H1 (cell line): ENCODE measurements around the gene MPPED2. TPM values are rescaled to one million over a fixed set of nuclear protein-coding genes. Genes with fewer than 3 reads are reported as not detected.

Experiments
- CTCF ChIA-PET: fragments of 300-600 bp; sonication (Branson Sonifier 250); formaldehyde crosslinking; loops from one replicate; lab custom pipeline; 2021; ENCODE audit not compliant: partially characterized antibody; lab: Charles Lee
- POLR2A ChIA-PET: fragments of 300-600 bp; sonication (Branson Sonifier 250); formaldehyde crosslinking; loops from one replicate; lab custom pipeline; 2021; ENCODE audit warnings: inconsistent platforms; ENCODE audit not compliant: partially characterized antibody; lab: Charles Lee
- DNase-seq, 2 experiments: peaks; one replicate each; pipeline versions ENCODE4 v3.0.0 to v3.0.0-alpha.2; 2010 to 2022; ENCODE audit warnings: low spot score in 2 of 2, low read depth in 1 of 2, mixed read lengths in 1 of 2
- FAIRE-seq: peaks from 2 replicates; lab custom pipeline; 2011; peaks lifted over from hg19 to GRCh38; lab: Jason Lieb, UNC
- H2AFZ ChIP-seq: 2 replicates; pipeline ENCODE4 v1.8.1; 2012; ENCODE audit warnings: low read length, inconsistent platforms
- H2AK5ac ChIP-seq: 2 replicates; pipeline ENCODE4 v1.6.1; 2013; ENCODE audit warnings: low read depth, low read length
- H2BK120ac ChIP-seq: replicated peaks from 2 replicates; pipeline ENCODE3; 2013; ENCODE audit warnings: low read depth, low read length, inconsistent platforms
- H2BK12ac ChIP-seq: 2 replicates; pipeline ENCODE4 v1.6.1; 2013; ENCODE audit warnings: low read depth, low read length
- H2BK15ac ChIP-seq: 2 replicates; pipeline ENCODE4 v1.6.1; 2013; ENCODE audit warnings: low read length
- H2BK20ac ChIP-seq: 2 replicates; pipeline ENCODE4 v1.6.1; 2013; ENCODE audit warnings: low read length
- H2BK5ac ChIP-seq: 2 replicates; pipeline ENCODE4 v1.6.1; 2013; ENCODE audit warnings: low read depth, low read length
- H3K14ac ChIP-seq: 2 replicates; pipeline ENCODE4 v1.6.1; 2013; ENCODE audit warnings: inconsistent platforms; ENCODE audit not compliant: insufficient read length
- H3K18ac ChIP-seq: 2 replicates; pipeline ENCODE4 v1.6.1; 2013; ENCODE audit warnings: low read length; ENCODE audit errors: extremely low read depth
- H3K23ac ChIP-seq: 2 replicates; pipeline ENCODE4 v1.6.1; 2013; ENCODE audit warnings: inconsistent platforms; ENCODE audit not compliant: insufficient read length
- H3K23me2 ChIP-seq: 2 replicates; pipeline ENCODE4 v1.6.1; 2013; ENCODE audit warnings: low read depth, low read length
- H3K27ac ChIP-seq: 2 replicates; pipeline ENCODE4 v1.6.1; 2011; ENCODE audit warnings: low read depth, low read length, inconsistent platforms
- H3K27me3 ChIP-seq, 4 experiments: replicated peaks in 1 of 4; 1 replicate in 1 of 4; 2 replicates in 3 of 4; pipeline versions ENCODE4 v1.6.1 to v1.8.1; 2011 to 2013; ENCODE audit warnings: low read length in 3 of 4, mild to moderate bottlenecking in 3 of 4, inconsistent platforms in 2 of 4, mixed read lengths in 2 of 4, moderate library complexity in 1 of 4; ENCODE audit not compliant: control insufficient read depth in 3 of 4, insufficient read depth in 3 of 4; ENCODE audit errors: extremely low read depth in 1 of 4
- H3K36me3 ChIP-seq, 4 experiments: 2 replicates each; pipeline versions ENCODE4 v1.6.1 to v1.8.1; 2011 to 2013; ENCODE audit warnings: mild to moderate bottlenecking in 4 of 4, low read length in 3 of 4, moderate library complexity in 2 of 4, control low read depth in 1 of 4, inconsistent platforms in 1 of 4; ENCODE audit not compliant: insufficient read depth in 4 of 4, control insufficient read depth in 2 of 4
- H3K4ac ChIP-seq: replicated peaks from 2 replicates; pipeline ENCODE3; 2013; ENCODE audit warnings: low read length, low read depth, mixed read lengths, inconsistent platforms; ENCODE audit not compliant: insufficient read length
- H3K4me1 ChIP-seq, 4 experiments: replicated peaks in 1 of 4; 1 replicate in 1 of 4; 2 replicates in 3 of 4; pipeline versions ENCODE4 v1.6.1 to v1.8.1; 2011 to 2013; ENCODE audit warnings: low read length in 3 of 4, inconsistent platforms in 2 of 4, mixed read lengths in 1 of 4; ENCODE audit not compliant: insufficient read depth in 4 of 4, control insufficient read depth in 3 of 4
- H3K4me2 ChIP-seq, 2 experiments: 2 replicates each; pipeline versions ENCODE4 v1.6.1 to v1.8.1; 2011 to 2013; ENCODE audit warnings: low read depth in 2 of 2, low read length in 2 of 2, control low read depth in 1 of 2, inconsistent platforms in 1 of 2, mild to moderate bottlenecking in 1 of 2; ENCODE audit not compliant: insufficient read depth in 1 of 2
- H3K4me3 ChIP-seq, 4 experiments: fragments of 200-600, 300-600 bp in 1 of 4; sonication (generic), shearing (Covaris generic), sonication (Bioruptor Twin) in 1 of 4; 2 replicates each; pipeline versions ENCODE4 v1.5.1 to v1.8.1; 2011 to 2016; ENCODE audit warnings: low read length in 4 of 4, low read depth in 3 of 4, control low read depth in 2 of 4, inconsistent platforms in 2 of 4, mild to moderate bottlenecking in 2 of 4, mixed read lengths in 1 of 4, moderate library complexity in 1 of 4; ENCODE audit not compliant: insufficient read depth in 2 of 4; ENCODE audit errors: extremely low read depth in 1 of 4
- H3K56ac ChIP-seq: replicated peaks from 2 replicates; pipeline ENCODE3; 2013; ENCODE audit warnings: low read depth, mild to moderate bottlenecking, mixed read lengths, low read length, inconsistent platforms; ENCODE audit not compliant: insufficient read length
- H3K79me1 ChIP-seq: 2 replicates; pipeline ENCODE4 v1.6.1; 2013; ENCODE audit warnings: low read depth, low read length, control low read depth
- H3K79me2 ChIP-seq, 2 experiments: 2 replicates each; pipeline versions ENCODE4 v1.6.1 to v1.8.1; 2012 to 2013; ENCODE audit warnings: low read length in 2 of 2, mild to moderate bottlenecking in 2 of 2, inconsistent platforms in 1 of 2; ENCODE audit not compliant: insufficient read depth in 2 of 2, control insufficient read depth in 1 of 2
- H3K9ac ChIP-seq, 4 experiments: replicated peaks in 1 of 4; 1 replicate in 1 of 4; 2 replicates in 3 of 4; pipeline versions ENCODE4 v1.6.1 to v1.8.1; 2011 to 2013; ENCODE audit warnings: low read depth in 3 of 4, low read length in 3 of 4, control low read depth in 2 of 4, mild to moderate bottlenecking in 2 of 4, moderate library complexity in 2 of 4, inconsistent platforms in 1 of 4; ENCODE audit errors: extremely low read depth in 1 of 4
- H3K9me3 ChIP-seq, 2 experiments: 2 replicates each; pipeline versions ENCODE4 v1.6.1 to v1.8.1; 2012 to 2013; ENCODE audit warnings: mild to moderate bottlenecking in 2 of 2, moderate library complexity in 2 of 2, control low read depth in 1 of 2, inconsistent platforms in 1 of 2, low read depth in 1 of 2, low read length in 1 of 2, mixed read lengths in 1 of 2; ENCODE audit not compliant: insufficient read depth in 2 of 2
- H4K20me1 ChIP-seq, 2 experiments: replicated peaks in 1 of 2; 2 replicates each; pipeline versions ENCODE3 to v1.8.1; 2011 to 2013; ENCODE audit warnings: inconsistent platforms in 2 of 2, low read length in 2 of 2, mild to moderate bottlenecking in 1 of 2; ENCODE audit not compliant: insufficient read depth in 2 of 2, control insufficient read depth in 1 of 2
- H4K5ac ChIP-seq: 2 replicates; pipeline ENCODE4 v1.6.1; 2013; ENCODE audit warnings: low read length, low read depth, mixed read lengths, inconsistent platforms; ENCODE audit not compliant: insufficient read length
- H4K8ac ChIP-seq: 2 replicates; pipeline ENCODE4 v1.8.0; 2013; ENCODE audit warnings: mild to moderate bottlenecking, moderate library complexity, low read length, inconsistent platforms; ENCODE audit not compliant: insufficient read depth; ENCODE audit errors: extremely low read depth
- H4K91ac ChIP-seq: replicated peaks from 2 replicates; pipeline ENCODE3; 2013; ENCODE audit warnings: low read length, mixed read lengths, inconsistent platforms; ENCODE audit not compliant: insufficient read length
- CBX8 ChIP-seq: fragments of 300-800, 300-1000 bp; sonication (generic); IDR thresholded peaks from 2 replicates; pipeline ENCODE4 v1.7.1; 2016; ENCODE audit warnings: low read depth, low read length, borderline replicate concordance
- whole genome bisulfite sequencing, 2 experiments: shearing (Covaris generic) in 1 of 2; methylation state at CpG; one replicate each; pipeline versions ENCODE4 v1.1.6 to v1.1.7; 2013 to 2015; ENCODE audit warnings: low lambda C conversion rate in 2 of 2, mixed read lengths in 2 of 2, inconsistent platforms in 1 of 2, low coverage in 1 of 2, missing lambda C conversion rate in 1 of 2; ENCODE audit not compliant: insufficient replicate concordance in 2 of 2, insufficient coverage in 1 of 2, insufficient read length in 1 of 2; ENCODE audit errors: extremely low coverage in 1 of 2, missing lambda C conversion rate in 1 of 2; 5-methylcytosine and 5-hydroxymethylcytosine counted together
- polyA plus RNA-seq, 7 experiments: library from polyadenylated mRNA; depleted of rRNA in 3 of 7; stranded (reverse) in 5 of 7; unstranded in 2 of 7; fragments of >200 nt in 5 of 7; fragments of 200-250 nt in 2 of 7; gene quantifications; 1 replicate in 5 of 7; 2 replicates in 1 of 7; 4 replicates in 1 of 7; pipeline versions ENCODE4 v1.2.1 to v1.2.3, GENCODE V29; 2011 to 2013; ENCODE audit warnings: missing spikeins in 2 of 7, mixed read lengths in 2 of 7
- total RNA-seq: library from RNA; stranded (reverse); fragmentation: NEBNext Ultra II Directional; extraction: Animal tissue kit (Norgen Biotek cat#: 25700); gene quantifications from 2 replicates; pipeline ENCODE4 v1.2.1, GENCODE V29; 2021

The MPPED2 gene
- total and polyA plus RNA-seq, 2 of the 8 experiments (the other 6 are each of a cell fraction or from before 2014, with no cell fraction given): 1.3 to 3.5 TPM

DNA sequence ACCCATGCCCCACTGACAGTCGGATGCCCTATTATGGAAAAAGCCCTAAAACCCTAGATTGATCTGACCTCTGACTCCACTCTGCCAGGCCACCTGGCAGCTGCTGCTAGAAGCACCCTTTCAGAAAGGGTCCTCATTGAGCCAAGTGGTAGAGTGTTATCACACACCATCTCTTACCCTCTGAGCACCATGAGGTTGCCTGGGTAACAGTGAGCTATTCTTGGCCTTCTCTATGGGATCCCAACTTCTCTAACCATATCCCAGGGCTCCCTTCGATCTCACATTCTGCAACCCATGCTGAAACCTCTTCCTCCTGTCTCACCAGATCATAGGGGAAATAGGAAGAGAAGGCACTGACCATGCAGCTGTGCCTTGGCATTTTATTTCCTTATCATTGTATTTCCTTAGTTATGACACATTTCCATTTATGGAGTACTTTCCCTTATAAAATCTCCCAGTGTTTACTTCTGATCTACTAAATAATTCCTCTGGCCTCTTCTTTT, 52.7 kb downstream of the MPPED2 start:
- FAIRE-seq (no peak), DNase-seq (no peak)
- no peak overlapping the region for H2BK12ac ChIP-seq
- no peak overlapping the region for H3K4me3 ChIP-seq
- no peak overlapping the region for H3K4me2 ChIP-seq
- 75% methylated on average over 2 of the region's 2 CpGs; no CpG with 5 or more reads in 1 of the 2 experiments for WGBS, 2 experiments
- no peak overlapping the region for H4K8ac ChIP-seq
- no peak overlapping the region for H3K23ac ChIP-seq
- H2AK5ac ChIP-seq: no peak overlapping the region
- no peak overlapping the region for H3K9ac ChIP-seq
- H4K91ac ChIP-seq: no peak overlapping the region
- no peaks in the 10 kb centered on the region for H3K27me3 ChIP-seq
- H3K4me1 ChIP-seq: peaks cover 0 to 2% (median 1%) of the 10 kb centered on the region in 4 experiments; a peak in 2 of 7 replicates
- H3K23me2 ChIP-seq: no peaks in the 10 kb centered on the region
- H3K79me2 ChIP-seq: no peaks in the 10 kb centered on the region
- H2BK20ac ChIP-seq: peak overlapping the region; percentile 15; the same call in 1 of the 2 replicates
- no peaks in the 10 kb centered on the region for H3K79me1 ChIP-seq
- H4K5ac ChIP-seq: no peak overlapping the region
- no peak overlapping the region for H2BK120ac ChIP-seq
- H3K14ac ChIP-seq: no peak overlapping the region
- H4K20me1 ChIP-seq: no peaks in the 10 kb centered on the region
- H3K36me3 ChIP-seq: no peaks in the 10 kb centered on the region
- CTCF ChIA-PET: interaction anchor here (0.7 to 1.1 kb wide), 3 partner anchors 11 to 304 kb away, joined by 3 read pairs; no protein-coding TSS in a partner anchor
- no peaks in the 10 kb centered on the region for H3K9me3 ChIP-seq
- H3K4ac ChIP-seq: no peak overlapping the region
- no peak overlapping the region for H3K56ac ChIP-seq
- H3K18ac ChIP-seq: no peak overlapping the region
- TF ChIP-seq CBX8: no peak
- POLR2A ChIA-PET: interaction anchor here (1.0 kb wide), 1 partner anchor 49 kb away, joined by 3 read pairs; no protein-coding TSS in a partner anchor
- H2AFZ ChIP-seq: no peak overlapping the region
- H3K27ac ChIP-seq: no peak overlapping the region
- no peak overlapping the region for H2BK5ac ChIP-seq
- no peak overlapping the region for H2BK15ac ChIP-seq
